HepG2 (cell line): ENCODE data around the gene GMEB2. TPM values are rescaled to one million over a fixed set of nuclear protein-coding genes. Genes with fewer than 3 reads are reported as not detected.

ENCODE experiments used
- CHCHD3 ChIP-seq: sonication (generic); formaldehyde crosslinking; IDR thresholded peaks from 2 replicates; pipeline ENCODE4 v1.8.0; 2022; ENCODE audit warnings: mild to moderate bottlenecking, missing genetic modification reagents, moderate library complexity
- GFI1 ChIP-seq: sonication (generic); formaldehyde crosslinking; IDR thresholded peaks from 2 replicates; pipeline ENCODE4 v1.5.0; 2020; ENCODE audit warnings: missing genetic modification reagents, mild to moderate bottlenecking, borderline replicate concordance
- GPN1 ChIP-seq: sonication (generic); formaldehyde crosslinking; IDR thresholded peaks from 2 replicates; pipeline ENCODE4 v1.5.1; 2020; ENCODE audit warnings: missing genetic modification reagents, borderline replicate concordance
- HNRNPH1 ChIP-seq: fragments of 200-400 bp; formaldehyde crosslinking; optimal IDR thresholded peaks from 2 replicates; pipeline ENCODE3; 2017; ENCODE audit warnings: mild to moderate bottlenecking, low read depth, low read length
- NR2F2 ChIP-seq: IDR thresholded peaks from 2 replicates; pipeline ENCODE4 v1.6.1; 2012; ENCODE audit warnings: low read depth, inconsistent platforms, borderline replicate concordance
- PHF21A ChIP-seq: sonication (generic); formaldehyde crosslinking; IDR thresholded peaks from 2 replicates; pipeline ENCODE4 v1.5.0; 2020; ENCODE audit warnings: mild to moderate bottlenecking, missing genetic modification reagents
- ZNF142 ChIP-seq: sonication (generic); formaldehyde crosslinking; IDR thresholded peaks from 2 replicates; pipeline ENCODE4 v1.4.0; 2020; ENCODE audit warnings: missing genetic modification reagents
- ZNF232 ChIP-seq: sonication (generic); formaldehyde crosslinking; IDR thresholded peaks from 2 replicates; pipeline ENCODE4 v1.4.0; 2020; ENCODE audit warnings: missing genetic modification reagents, borderline replicate concordance
- ZNF264 ChIP-seq: sonication (generic); formaldehyde crosslinking; IDR thresholded peaks from 2 replicates; pipeline ENCODE4 v1.4.0; 2020; ENCODE audit warnings: missing genetic modification reagents
- ZNF326 ChIP-seq: sonication (generic); formaldehyde crosslinking; IDR thresholded peaks from 2 replicates; pipeline ENCODE4 v1.4.0; 2020; ENCODE audit warnings: missing genetic modification reagents, borderline replicate concordance
- ZNF605 ChIP-seq: sonication (generic); formaldehyde crosslinking; IDR thresholded peaks from 2 replicates; pipeline ENCODE4 v1.8.0; 2022; ENCODE audit warnings: mild to moderate bottlenecking, missing genetic modification reagents
- ZNF609 ChIP-seq: sonication (generic); formaldehyde crosslinking; IDR thresholded peaks from 2 replicates; pipeline ENCODE4 v1.4.0; 2020; ENCODE audit warnings: mild to moderate bottlenecking, missing genetic modification reagents, borderline replicate concordance
- ZNF788 ChIP-seq: sonication (generic); formaldehyde crosslinking; IDR thresholded peaks from 2 replicates; pipeline ENCODE4 v1.5.0; 2020; ENCODE audit warnings: mild to moderate bottlenecking, missing genetic modification reagents, borderline replicate concordance
- ZNF883 ChIP-seq: sonication (generic); formaldehyde crosslinking; IDR thresholded peaks from 2 replicates; pipeline ENCODE4 v1.5.1; 2020; ENCODE audit warnings: mild to moderate bottlenecking, missing genetic modification reagents; ENCODE audit errors: not compliant biosample characterization
- ZNF891 ChIP-seq: sonication (generic); formaldehyde crosslinking; IDR thresholded peaks from 2 replicates; pipeline ENCODE4 v1.5.0; 2020; ENCODE audit warnings: mild to moderate bottlenecking, missing genetic modification reagents
- polyA plus RNA-seq, 8 experiments: library from polyadenylated mRNA; depleted of rRNA in 3 of 8; stranded (reverse) in 7 of 8; unstranded in 1 of 8; fragments of >200 nt; fragmentation: Illumina TruSeq in 4 of 8; extraction: Trizol in 4 of 8; gene quantifications; 2 replicates each; pipeline versions ENCODE4 v1.2.1 to v1.2.3, GENCODE V29; 2011 to 2016; ENCODE audit warnings: low read depth in 4 of 8, missing spikeins in 1 of 8, mixed read lengths in 1 of 8; ENCODE audit not compliant: insufficient read depth in 1 of 8
- total RNA-seq, 5 experiments: library from RNA; depleted of rRNA; stranded (reverse); fragments of >200 nt; fragmentation: Illumina TruSeq; extraction: Trizol; gene quantifications; 2 replicates each; pipeline ENCODE4 v1.2.3, GENCODE V29; 2016; ENCODE audit warnings: low read depth in 1 of 5
- TF ChIP-seq, protein P1 (sequence below): sonication (generic); formaldehyde crosslinking; IDR thresholded peaks from 2 replicates; pipeline ENCODE4 v1.5.0; 2020; ENCODE audit warnings: mild to moderate bottlenecking, missing genetic modification reagents, moderate library complexity

The GMEB2 gene
- total and polyA plus RNA-seq, 2 of the 13 experiments (the other 11 are each of a cell fraction or from before 2014, with no cell fraction given), result 10.6 to 12.4 TPM

DNA sequence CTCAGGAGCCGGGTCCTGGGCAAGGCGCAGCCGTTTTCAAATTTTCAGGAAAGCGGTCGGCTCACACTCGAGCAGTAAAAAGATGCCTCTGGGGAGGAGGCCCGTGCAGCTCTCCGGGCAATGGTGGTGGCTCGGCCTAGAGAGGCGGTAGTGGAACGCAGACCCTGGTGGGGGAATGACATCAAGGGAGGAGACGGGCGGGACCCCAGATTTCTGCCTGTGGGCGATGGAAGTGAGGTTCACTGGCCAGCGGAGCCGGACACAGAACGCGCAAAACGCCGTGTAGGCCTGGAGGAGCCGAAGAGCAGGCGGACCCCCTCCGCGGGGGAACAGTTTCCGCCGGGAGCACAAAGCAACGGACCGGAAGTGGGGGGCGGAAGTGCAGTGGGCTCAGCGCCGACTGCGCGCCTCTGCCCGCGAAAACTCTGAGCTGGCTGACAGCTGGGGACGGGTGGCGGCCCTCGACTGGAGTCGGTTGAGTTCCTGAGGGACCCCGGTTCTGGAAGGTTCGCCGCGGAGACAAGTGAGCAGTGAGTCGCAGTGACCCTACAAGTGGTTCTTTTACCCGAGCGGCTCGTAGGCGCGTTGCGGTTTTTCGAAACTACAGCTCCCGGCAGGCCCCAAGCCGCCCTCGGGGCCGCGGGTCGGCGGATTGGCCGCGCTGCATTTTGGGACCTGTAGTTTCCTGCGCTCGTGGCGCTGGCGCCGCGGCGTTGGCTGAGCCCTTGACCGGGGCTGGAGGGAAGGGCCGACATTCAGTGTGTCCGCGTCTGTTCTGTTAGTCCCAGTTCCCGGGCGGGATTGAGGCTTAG, 31.2 kb upstream of the GMEB2 start, which contains the start of gene RTEL1 (continued):
- TF ChIP-seq CHCHD3 (CRISPR knock-in tag) (peak; percentile 78), ZNF264 (peak; percentile 97), PHF21A (CRISPR knock-in tag) (peak; percentile 83), ZNF891 (no peak; the same call in 1 of the 2 replicates), ZNF883 (peak; percentile 13), ZNF326 (CRISPR knock-in tag) (no peak; the same call in 1 of the 2 replicates), ZNF609 (CRISPR knock-in tag) (peak; percentile 74), ZNF788 (peak; percentile 97), ZNF232 (CRISPR knock-in tag) (peak; percentile 97), ZNF142 (peak; percentile 96), NR2F2 (peak; percentile 78; the same call in 1 of the 2 replicates), GPN1 (CRISPR knock-in tag) (peak; percentile 95; the same call in 1 of the 2 replicates), HNRNPH1 (no peak), GFI1 (peak; percentile 85), ZNF605 (CRISPR knock-in tag) (peak; percentile 90)
- TF ChIP-seq, protein P1, sequence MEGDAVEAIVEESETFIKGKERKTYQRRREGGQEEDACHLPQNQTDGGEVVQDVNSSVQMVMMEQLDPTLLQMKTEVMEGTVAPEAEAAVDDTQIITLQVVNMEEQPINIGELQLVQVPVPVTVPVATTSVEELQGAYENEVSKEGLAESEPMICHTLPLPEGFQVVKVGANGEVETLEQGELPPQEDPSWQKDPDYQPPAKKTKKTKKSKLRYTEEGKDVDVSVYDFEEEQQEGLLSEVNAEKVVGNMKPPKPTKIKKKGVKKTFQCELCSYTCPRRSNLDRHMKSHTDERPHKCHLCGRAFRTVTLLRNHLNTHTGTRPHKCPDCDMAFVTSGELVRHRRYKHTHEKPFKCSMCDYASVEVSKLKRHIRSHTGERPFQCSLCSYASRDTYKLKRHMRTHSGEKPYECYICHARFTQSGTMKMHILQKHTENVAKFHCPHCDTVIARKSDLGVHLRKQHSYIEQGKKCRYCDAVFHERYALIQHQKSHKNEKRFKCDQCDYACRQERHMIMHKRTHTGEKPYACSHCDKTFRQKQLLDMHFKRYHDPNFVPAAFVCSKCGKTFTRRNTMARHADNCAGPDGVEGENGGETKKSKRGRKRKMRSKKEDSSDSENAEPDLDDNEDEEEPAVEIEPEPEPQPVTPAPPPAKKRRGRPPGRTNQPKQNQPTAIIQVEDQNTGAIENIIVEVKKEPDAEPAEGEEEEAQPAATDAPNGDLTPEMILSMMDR (CRISPR knock-in tag), result no peak; the same call in 1 of the 2 replicates
